Peyer's patch (tissue), 4 donors: ENCODE results near the gene IQCE. TPM values are rescaled to one million over a fixed set of nuclear protein-coding genes. Genes with fewer than 3 reads are reported as not detected.

Experiments used
- DNase-seq, 3 donors: peaks; one replicate each; pipeline ENCODE4 v3.0.0-alpha.2; 2017 to 2019
- H3K27ac ChIP-seq, 4 donors: fragments of 200-600 bp; sonication (generic); one replicate each; pipeline ENCODE4 v1.5.1; 2016 to 2019
- H3K27me3 ChIP-seq, 2 donors: fragments of 200-600 bp; sonication (generic); one replicate each; pipeline ENCODE4 v1.5.1; 2019
- H3K36me3 ChIP-seq, 3 donors: fragments of 200-600 bp; sonication (generic); one replicate each; pipeline ENCODE4 v1.5.1; 2016 to 2019
- H3K4me1 ChIP-seq, 4 donors: fragments of 200-600 bp; sonication (generic); one replicate each; pipeline ENCODE4 v1.5.1; 2016 to 2019
- H3K4me3 ChIP-seq, 4 donors: fragments of 200-600 bp; sonication (generic); 1 replicate in 3 of 4; 2 replicates in 1 of 4; pipeline ENCODE4 v1.5.1; 2016 to 2019; ENCODE audit warnings: mild to moderate bottlenecking in 1 of 4
- H3K9me3 ChIP-seq, 4 donors: fragments of 200-600 bp; sonication (generic); one replicate each; pipeline ENCODE4 v1.5.1; 2016 to 2019; ENCODE audit warnings: mild to moderate bottlenecking in 1 of 4
- CTCF ChIP-seq, 6 experiments: fragments of 450-650 bp in 4 of 6; fragments of 200-600 bp in 2 of 6; sonication (generic) in 1 of 6; IDR thresholded peaks; one replicate each; pipeline ENCODE4 v1.5.1; 2017 to 2019; ENCODE audit warnings: antibody characterized with exemption in 6 of 6, mild to moderate bottlenecking in 3 of 6, moderate library complexity in 1 of 6
- POLR2A ChIP-seq, 2 donors: fragments of 450-650 bp; IDR thresholded peaks; one replicate each; pipeline ENCODE4 v1.5.1; 2017; ENCODE audit warnings: antibody characterized with exemption in 2 of 2, mild to moderate bottlenecking in 2 of 2, moderate library complexity in 2 of 2
- total RNA-seq, 4 donors: library from RNA; depleted of rRNA; stranded (reverse); fragments of >200 nt; gene quantifications; one replicate each; pipeline ENCODE4 v1.1.0, GENCODE V29; 2016

IQCE gene
- total RNA-seq, 4 donors from 2014 or later = 30.0 to 159 (median 72.2) TPM

DNA sequence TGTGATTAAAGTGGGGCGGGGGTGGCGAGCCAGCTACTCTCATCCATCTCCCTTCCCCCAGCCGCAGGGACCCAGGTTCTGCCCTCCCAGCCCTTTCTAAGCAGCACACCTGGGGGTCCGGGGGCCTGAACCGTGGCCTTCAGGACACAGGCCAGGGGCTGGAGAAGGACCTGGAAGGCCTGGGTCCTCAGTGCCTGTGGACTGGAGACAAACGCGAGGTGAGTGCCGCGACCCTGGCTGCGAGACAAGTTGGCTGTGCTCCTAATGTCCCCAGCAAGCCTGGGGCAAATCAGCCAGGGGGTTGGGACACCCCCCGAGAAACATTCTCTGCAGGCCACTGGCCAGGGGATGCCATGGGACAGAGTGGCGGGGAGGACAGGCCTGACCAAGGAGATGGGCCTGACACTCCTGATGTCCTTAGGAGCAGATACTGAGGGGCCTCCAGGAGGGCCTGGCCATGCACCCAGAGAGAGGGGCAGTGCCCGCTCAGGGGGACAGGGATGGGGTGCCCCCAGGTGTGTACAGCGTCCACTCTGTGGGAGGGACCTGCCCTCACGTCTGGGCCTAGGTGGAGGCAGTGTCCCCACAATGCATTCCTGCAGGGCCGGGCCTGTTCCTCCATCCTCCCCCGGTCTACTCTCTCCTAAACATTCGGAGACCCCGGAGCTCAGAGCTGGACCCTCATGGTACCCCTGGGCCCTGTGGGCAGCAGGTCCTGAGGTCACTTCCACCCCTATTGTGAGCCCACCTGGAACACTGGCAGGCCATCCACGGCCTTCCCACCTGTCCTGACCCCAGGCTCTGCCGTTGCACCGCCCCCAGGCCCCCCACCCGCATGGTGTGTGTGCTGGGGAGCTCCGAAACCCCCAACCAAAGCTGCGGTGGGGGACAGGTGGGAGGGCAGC, 16.5 kb upstream of the IQCE start:
- Histone ChIP-seq H3K4me1 (no peaks in the 10 kb centered on the region), H3K4me3 (no peak overlapping the region), H3K27ac (no peak overlapping the region), H3K9me3 (no peaks in the 10 kb centered on the region), H3K36me3 (peaks cover 0 to 91% (median 0%) of the 10 kb centered on the region in 3 donors), H3K27me3 (no peaks in the 10 kb centered on the region)
- peak in 2 of 3 donors; percentile 11 to 43 for DNase-seq
- TF ChIP-seq CTCF (IDR thresholded peaks at IDR 0.05) (no peak), POLR2A (IDR thresholded peaks at IDR 0.05) (no peak)

DNA sequence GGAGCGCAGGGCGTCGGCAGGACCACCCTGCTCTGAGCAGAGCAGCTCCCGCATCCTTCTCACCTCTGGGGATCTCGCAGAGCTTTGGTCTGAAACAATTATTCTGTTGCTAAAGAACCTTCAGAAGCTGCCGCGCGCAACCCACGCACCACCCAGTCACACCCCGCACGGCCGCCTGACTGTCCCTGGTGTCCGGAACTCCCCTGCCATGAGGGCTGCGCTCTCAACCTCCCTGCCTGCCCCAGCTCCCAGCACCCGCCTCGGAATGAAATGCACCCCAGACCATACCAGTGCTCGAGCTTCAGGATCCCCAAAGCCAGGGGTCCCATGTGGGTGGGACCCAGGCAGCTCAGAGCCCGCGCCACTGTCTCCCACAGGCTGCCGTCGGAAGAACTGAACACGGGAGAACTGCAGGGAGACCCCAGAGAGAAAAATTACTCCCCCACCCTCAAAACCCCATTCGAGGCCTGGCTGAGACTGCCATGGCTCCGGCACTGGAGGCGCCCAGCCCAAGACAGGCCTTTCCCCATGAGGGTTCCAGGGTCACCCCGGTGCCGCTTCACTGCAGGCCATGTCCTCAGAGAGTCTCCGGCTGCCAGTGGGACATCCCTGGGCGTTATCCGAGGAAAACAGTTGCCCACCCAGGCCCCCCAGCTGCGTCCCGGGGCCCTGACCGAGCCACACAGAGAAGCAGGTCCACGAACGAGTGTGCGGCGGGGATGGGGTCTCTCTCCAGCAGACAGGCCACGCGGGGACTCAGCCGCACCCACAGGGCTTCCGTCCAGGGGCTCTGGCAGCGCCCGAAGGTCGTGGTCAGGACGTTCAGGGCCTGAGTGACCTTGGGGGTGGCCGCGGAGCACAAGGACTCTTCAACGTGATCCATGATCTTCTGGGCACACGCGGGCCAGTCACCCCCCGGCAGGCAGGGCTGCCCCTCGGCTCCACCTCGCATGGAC, 15.6 kb upstream of the IQCE start:
- no peaks in the 10 kb centered on the region for H3K4me1 ChIP-seq
- TF ChIP-seq CTCF (IDR thresholded peaks at IDR 0.05) (no peak), POLR2A (IDR thresholded peaks at IDR 0.05) (no peak)
- peak in 2 of 3 donors; percentile 12 to 44 for DNase-seq
- peaks cover 0 to 95% (median 0%) of the 10 kb centered on the region in 3 donors for H3K36me3 ChIP-seq
- H3K9me3 ChIP-seq = no peaks in the 10 kb centered on the region
- H3K27me3 ChIP-seq = no peaks in the 10 kb centered on the region
- H3K4me3 ChIP-seq = no peak overlapping the region
- no peak overlapping the region for H3K27ac ChIP-seq

DNA sequence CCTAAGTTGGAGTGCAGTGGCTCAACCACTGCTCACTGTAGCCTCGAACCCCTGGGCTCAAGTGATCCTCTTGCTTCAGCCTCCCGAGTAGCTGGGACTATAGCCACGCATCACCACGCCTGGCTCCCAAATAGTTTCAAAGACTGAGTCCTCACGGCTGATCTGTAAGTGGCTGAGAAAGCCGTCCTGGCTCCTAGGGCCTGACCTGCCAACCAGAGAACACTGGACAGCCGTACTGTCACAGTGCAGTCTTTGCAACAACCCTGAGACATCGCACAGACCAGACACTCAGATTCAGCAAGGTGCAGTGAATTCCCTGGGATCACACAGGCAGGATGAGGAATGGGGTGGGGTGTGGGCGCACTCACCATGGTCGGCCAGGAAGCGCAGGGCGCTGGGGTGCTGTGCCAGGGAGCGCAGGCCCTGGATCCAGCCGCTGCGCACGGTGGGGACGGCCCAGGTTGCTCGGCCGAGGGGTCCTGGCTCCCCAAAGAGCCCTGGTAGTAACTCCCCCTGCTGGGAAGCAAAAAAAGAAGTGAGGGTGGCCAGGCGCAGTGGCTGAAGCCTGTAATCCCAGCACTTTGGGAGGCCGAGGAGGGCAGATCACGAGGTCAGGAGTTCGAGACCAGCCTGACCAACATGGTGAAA, 14.1 kb upstream of the IQCE start:
- no peaks in the 10 kb centered on the region for H3K4me1 ChIP-seq
- no peak overlapping the region for H3K27ac ChIP-seq
- no peaks in the 10 kb centered on the region for H3K27me3 ChIP-seq
- TF ChIP-seq CTCF (IDR thresholded peaks at IDR 0.05) (no peak), POLR2A (IDR thresholded peaks at IDR 0.05) (no peak)
- peak in 2 of 3 donors; percentile 8 to 35 for DNase-seq
- H3K4me3 ChIP-seq = no peak overlapping the region
- no peaks in the 10 kb centered on the region for H3K9me3 ChIP-seq
- H3K36me3 ChIP-seq = peaks cover 0 to 95% (median 0%) of the 10 kb centered on the region in 3 donors

DNA sequence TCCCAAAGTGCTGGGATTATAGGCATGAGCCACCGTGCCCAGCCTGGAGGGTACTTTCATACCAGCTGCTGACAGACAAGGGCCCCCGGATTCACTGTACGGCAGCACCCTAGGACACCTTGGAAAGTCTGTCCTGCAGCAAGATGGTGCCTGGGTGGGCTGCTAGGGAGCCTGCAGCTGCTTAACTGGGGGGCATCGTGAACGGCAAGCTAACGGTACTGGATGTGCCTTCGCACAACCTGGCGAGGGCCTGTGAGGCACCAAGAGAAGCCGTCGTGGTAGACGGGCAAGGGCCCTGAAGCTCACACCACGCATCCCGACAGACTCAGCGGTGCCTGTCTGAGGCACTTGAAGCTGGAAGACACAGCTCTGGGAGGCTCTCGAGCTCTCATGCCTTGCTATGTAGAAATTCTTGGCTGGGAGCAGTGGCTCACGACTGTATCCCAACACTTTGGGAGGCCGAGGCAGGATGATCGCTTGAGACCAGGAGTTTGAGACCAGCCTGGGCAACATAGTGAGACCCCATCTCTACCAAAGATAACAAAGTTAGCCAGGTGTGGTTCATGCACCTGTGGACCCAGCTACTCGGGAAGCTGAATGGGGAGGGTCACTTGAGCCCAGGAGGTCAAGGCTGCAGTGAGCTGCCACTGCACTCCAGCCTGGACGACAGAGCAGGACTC, 12.9 kb upstream of the IQCE start:
- DNase-seq = peak in 2 of 3 donors; percentile 12 to 35
- H3K27ac ChIP-seq = no peak overlapping the region
- no peaks in the 10 kb centered on the region for H3K9me3 ChIP-seq
- H3K27me3 ChIP-seq = no peaks in the 10 kb centered on the region
- H3K4me1 ChIP-seq = no peaks in the 10 kb centered on the region
- H3K4me3 ChIP-seq = no peak overlapping the region
- no peak for TF ChIP-seq POLR2A (IDR thresholded peaks at IDR 0.05)
- no peak for TF ChIP-seq CTCF (IDR thresholded peaks at IDR 0.05)
- H3K36me3 ChIP-seq = peaks cover 0 to 90% (median 0%) of the 10 kb centered on the region in 3 donors
